Parathyroid adenoma (tissue), 2 donors: ENCODE data around the gene OR5T1.

Experiments
- H2AFZ ChIP-seq: fragments of 300-600 bp; sonication (generic); one replicate; pipeline ENCODE4 v1.7.0; 2017; ENCODE audit warnings: antibody characterized with exemption, mild to moderate bottlenecking
- H3K27ac ChIP-seq: fragments of 300-600 bp; sonication (generic); one replicate; pipeline ENCODE4 v1.7.0; 2017
- H3K27me3 ChIP-seq: fragments of 300-600 bp; sonication (generic); one replicate; pipeline ENCODE4 v1.7.0; 2017; ENCODE audit warnings: low read length; ENCODE audit not compliant: control insufficient read depth, insufficient read depth
- H3K36me3 ChIP-seq: fragments of 300-600 bp; sonication (generic); one replicate; pipeline ENCODE4 v1.7.0; 2017; ENCODE audit warnings: low read length; ENCODE audit not compliant: control insufficient read depth, insufficient read depth
- H3K4me1 ChIP-seq: fragments of 300-600 bp; sonication (generic); one replicate; pipeline ENCODE4 v1.7.0; 2017; ENCODE audit warnings: control low read depth
- H3K4me2 ChIP-seq: fragments of 300-600 bp; sonication (generic); one replicate; pipeline ENCODE4 v1.7.0; 2017; ENCODE audit warnings: low read length
- H3K4me3 ChIP-seq: fragments of 300-600 bp; sonication (generic); one replicate; pipeline ENCODE4 v1.7.0; 2017; ENCODE audit warnings: low read depth, low read length
- H3K79me2 ChIP-seq: fragments of 300-600 bp; sonication (generic); one replicate; pipeline ENCODE4 v1.7.0; 2017; ENCODE audit warnings: control low read depth
- H3K9ac ChIP-seq: fragments of 300-600 bp; sonication (generic); one replicate; pipeline ENCODE4 v1.7.0; 2017; ENCODE audit warnings: mild to moderate bottlenecking
- H3K9me3 ChIP-seq: fragments of 300-600 bp; sonication (generic); one replicate; pipeline ENCODE4 v1.7.0; 2017; ENCODE audit warnings: low read length; ENCODE audit not compliant: control insufficient read depth
- CTCF ChIP-seq: fragments of 300-600 bp; sonication (generic); IDR thresholded peaks from one replicate; pipeline ENCODE4 v1.7.0; 2017; ENCODE audit warnings: antibody characterized with exemption, mild to moderate bottlenecking
- donor health status: primary hyperparathyroidism.

Gene OR5T1

DNA sequence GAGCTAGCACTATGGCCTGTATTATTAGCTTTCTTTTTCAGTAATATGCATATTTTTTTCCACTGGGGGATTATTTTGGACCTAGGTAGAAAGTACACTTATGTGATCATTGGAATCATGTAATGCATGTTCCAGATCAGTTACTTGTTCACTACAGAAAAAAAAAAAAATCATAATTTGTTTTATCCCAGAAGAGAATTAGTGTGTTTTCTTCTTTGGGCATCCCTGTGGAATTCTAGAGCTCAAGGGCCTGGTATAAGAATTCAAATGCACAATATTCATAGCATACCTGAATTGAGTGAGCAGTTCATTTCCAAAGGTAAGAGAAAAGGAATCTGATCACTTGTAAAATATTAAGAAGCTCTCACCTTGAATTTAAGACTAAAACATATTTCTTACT, at the start of gene OR5T1:
OR5T1 (plus strand) TSS at position 301 of the 400 bp plus-strand sequence. CDS start 1,485 bp downstream, outside the sequence.
- Histone ChIP-seq H3K27me3 (no peaks in the 10 kb centered on the region), H3K36me3 (no peaks in the 10 kb centered on the region), H3K27ac (no peak within 1 kb of the TSS), H3K4me3 (no peak within 1 kb of the TSS), H3K4me2 (no peak within 1 kb of the TSS), H3K9me3 (no peaks in the 10 kb centered on the region), H3K4me1 (no peaks in the 10 kb centered on the region), H3K79me2 (no peaks in the 10 kb centered on the region), H3K9ac (no peak within 1 kb of the TSS), H2AFZ (no peak within 1 kb of the TSS)
- no peak for TF ChIP-seq CTCF

DNA sequence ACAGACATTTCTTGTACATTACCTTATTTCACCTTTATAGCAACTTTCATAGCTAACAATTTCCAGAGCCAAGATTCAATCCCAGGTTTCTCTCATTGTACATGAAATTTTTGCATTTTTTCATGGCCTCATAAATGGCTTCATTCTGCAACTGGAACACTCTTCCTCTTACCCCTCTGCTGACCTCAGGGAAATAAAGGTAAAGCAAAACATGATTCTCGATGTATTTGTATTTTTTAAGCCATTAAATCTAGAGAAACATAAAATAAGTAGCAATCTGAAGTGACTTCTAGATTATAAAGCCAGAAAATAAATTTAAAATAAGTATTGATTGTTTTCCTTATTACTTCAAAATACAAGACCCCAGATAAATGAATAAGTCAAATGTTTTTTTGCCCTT, 39.8 kb upstream of the OR5T1 start, which contains the start of gene OR5T2:
OR5T2 (minus strand) TSS at position 101 of the 400 bp plus-strand sequence. CDS start 1,193 bp downstream, outside the sequence.
- H3K27me3 ChIP-seq: no peaks in the 10 kb centered on the region
- H3K4me2 ChIP-seq: no peak within 1 kb of the TSS
- no peak within 1 kb of the TSS for H3K27ac ChIP-seq
- H3K79me2 ChIP-seq: no peaks in the 10 kb centered on the region
- no peak within 1 kb of the TSS for H2AFZ ChIP-seq
- H3K4me3 ChIP-seq: no peak within 1 kb of the TSS
- no peak for TF ChIP-seq CTCF
- H3K4me1 ChIP-seq: no peaks in the 10 kb centered on the region
- H3K36me3 ChIP-seq: no peaks in the 10 kb centered on the region
- no peaks in the 10 kb centered on the region for H3K9me3 ChIP-seq
- no peak within 1 kb of the TSS for H3K9ac ChIP-seq

- no peak within 1 kb of the TSS for H3K27ac ChIP-seq
- no peaks in the 10 kb centered on the region for H3K79me2 ChIP-seq
- H3K4me3 ChIP-seq: no peak within 1 kb of the TSS
- no peaks in the 10 kb centered on the region for H3K36me3 ChIP-seq
- no peaks in the 10 kb centered on the region for H3K4me1 ChIP-seq
- no peak for TF ChIP-seq CTCF
- H3K27me3 ChIP-seq: no peaks in the 10 kb centered on the region
- H2AFZ ChIP-seq: no peak within 1 kb of the TSS
- no peak within 1 kb of the TSS for H3K9ac ChIP-seq
- no peak within 1 kb of the TSS for H3K4me2 ChIP-seq
- no peaks in the 10 kb centered on the region for H3K9me3 ChIP-seq
Observed at GRCh38 chr11:56251954-56252353, 22.0 kb upstream of the OR5T1 start, which contains the start of gene OR5T3. OR5T3 (plus strand) TSS chr11:56252254; CDS start chr11:56252254, 0 bp downstream.

DNA sequence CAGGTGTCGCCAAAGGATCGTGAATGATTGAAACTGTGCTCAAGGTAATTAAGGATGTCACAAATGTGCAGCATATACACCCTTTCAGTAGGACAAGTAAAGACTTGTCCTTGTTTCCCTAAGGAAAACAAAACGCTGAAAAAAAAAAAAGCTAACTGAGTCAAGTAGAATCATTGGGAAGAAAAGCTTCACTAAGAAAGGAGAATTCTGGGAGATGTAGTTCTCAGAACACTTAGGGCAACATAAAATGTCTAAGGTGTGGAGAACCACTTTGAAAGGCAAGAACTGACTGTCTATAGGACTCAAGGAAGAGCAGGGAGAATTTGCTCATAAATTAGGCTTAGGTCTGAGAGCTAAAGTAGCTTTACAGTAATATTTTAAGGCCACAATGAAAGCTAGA, 2.9 kb upstream of the OR5T1 start:
- Histone ChIP-seq H3K36me3 (no peaks in the 10 kb centered on the region), H3K4me3 (no peak overlapping the region), H3K9me3 (no peaks in the 10 kb centered on the region), H3K4me1 (no peaks in the 10 kb centered on the region), H3K9ac (no peak overlapping the region), H3K4me2 (no peak overlapping the region), H3K27ac (no peak overlapping the region), H2AFZ (no peak overlapping the region), H3K27me3 (no peaks in the 10 kb centered on the region), H3K79me2 (no peaks in the 10 kb centered on the region)
- TF ChIP-seq CTCF: no peak

DNA sequence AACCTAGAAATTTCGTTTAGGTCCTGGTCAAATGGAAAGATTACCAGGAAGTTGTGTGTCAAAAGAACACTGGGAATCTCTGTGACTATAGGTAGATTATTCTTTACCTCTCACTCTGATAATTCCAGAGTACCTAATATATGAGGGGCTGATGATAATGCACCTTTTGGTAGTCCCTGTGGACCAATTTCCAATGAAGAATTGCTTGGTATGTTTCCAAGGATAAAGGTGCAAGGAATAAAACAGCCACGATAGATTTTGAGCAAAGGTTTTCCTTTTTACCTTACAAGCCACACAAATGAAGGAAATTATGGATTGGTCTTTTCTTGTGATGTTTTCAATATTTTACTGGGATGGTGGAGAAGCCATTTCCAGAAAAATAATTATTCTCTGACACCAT, 18.2 kb downstream of the OR5T1 start, which contains the start of gene OR8H1:
OR8H1 (minus strand) TSS at position 101 of the 400 bp plus-strand sequence. CDS start 1,192 bp downstream, outside the sequence.
- TF ChIP-seq CTCF: no peak
- Histone ChIP-seq H3K36me3 (no peaks in the 10 kb centered on the region), H3K4me1 (no peaks in the 10 kb centered on the region), H2AFZ (no peak within 1 kb of the TSS), H3K9ac (no peak within 1 kb of the TSS), H3K4me3 (no peak within 1 kb of the TSS), H3K9me3 (no peaks in the 10 kb centered on the region), H3K27me3 (no peaks in the 10 kb centered on the region), H3K4me2 (no peak within 1 kb of the TSS), H3K27ac (no peak within 1 kb of the TSS), H3K79me2 (no peaks in the 10 kb centered on the region)
